Fibroblast of the aortic adventitia (primary cell): Measurements from ENCODE around the gene ZNG1A. TPM values are rescaled to one million over a fixed set of nuclear protein-coding genes. Genes with fewer than 3 reads are reported as not detected.
"Not testable (repeated sequence)": the region's sequence is repeated elsewhere in the genome, so short reads cannot be mapped to it uniquely, and the experiment has no call there.

Source experiments
- DNase-seq: peaks from one replicate; pipeline ENCODE4 v3.0.0-alpha.2; 2010; ENCODE audit warnings: low read depth
- H3K4me3 ChIP-seq: 2 replicates; pipeline ENCODE4 v1.5.1; 2011; ENCODE audit warnings: low read depth, mild to moderate bottlenecking, control low read depth, low read length, moderate library complexity
- total RNA-seq: library from RNA; depleted of rRNA; stranded (reverse); fragments of >200 nt; gene quantifications from 2 replicates; pipeline ENCODE4 v1.2.3, GENCODE V29; 2012; ENCODE audit warnings: low replicate concordance
- TF ChIP-seq, protein P1 (sequence below): IDR thresholded peaks from 2 replicates; pipeline ENCODE4 v1.5.1; 2011; ENCODE audit warnings: mild to moderate bottlenecking, low read length, control low read depth, inconsistent platforms; ENCODE audit not compliant: insufficient read depth

The ZNG1A gene
- total RNA-seq, 1 donor, result 32.5 TPM

DNA sequence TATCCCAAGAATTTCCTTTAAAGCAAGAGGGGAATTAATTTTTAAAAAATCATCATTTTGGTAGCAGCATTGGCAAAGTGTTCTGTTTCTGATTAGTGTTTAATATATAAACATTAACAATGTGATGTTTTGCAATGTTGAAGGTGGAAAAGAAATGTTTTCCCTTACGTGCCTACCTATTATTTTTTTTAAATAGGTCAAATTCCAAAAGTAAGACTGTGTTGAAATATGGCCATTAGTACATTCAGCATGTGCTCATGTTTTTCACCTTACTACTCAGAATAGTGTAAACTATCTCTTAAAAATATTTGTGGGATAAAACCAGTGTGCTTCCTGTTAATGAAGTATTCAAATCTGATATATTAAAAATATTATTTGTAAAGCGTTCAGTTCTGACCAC, 39.1 kb upstream of the ZNG1A start:
- DNase-seq, result no peak
- no peak overlapping the region for H3K4me3 ChIP-seq
- TF ChIP-seq, protein P1, sequence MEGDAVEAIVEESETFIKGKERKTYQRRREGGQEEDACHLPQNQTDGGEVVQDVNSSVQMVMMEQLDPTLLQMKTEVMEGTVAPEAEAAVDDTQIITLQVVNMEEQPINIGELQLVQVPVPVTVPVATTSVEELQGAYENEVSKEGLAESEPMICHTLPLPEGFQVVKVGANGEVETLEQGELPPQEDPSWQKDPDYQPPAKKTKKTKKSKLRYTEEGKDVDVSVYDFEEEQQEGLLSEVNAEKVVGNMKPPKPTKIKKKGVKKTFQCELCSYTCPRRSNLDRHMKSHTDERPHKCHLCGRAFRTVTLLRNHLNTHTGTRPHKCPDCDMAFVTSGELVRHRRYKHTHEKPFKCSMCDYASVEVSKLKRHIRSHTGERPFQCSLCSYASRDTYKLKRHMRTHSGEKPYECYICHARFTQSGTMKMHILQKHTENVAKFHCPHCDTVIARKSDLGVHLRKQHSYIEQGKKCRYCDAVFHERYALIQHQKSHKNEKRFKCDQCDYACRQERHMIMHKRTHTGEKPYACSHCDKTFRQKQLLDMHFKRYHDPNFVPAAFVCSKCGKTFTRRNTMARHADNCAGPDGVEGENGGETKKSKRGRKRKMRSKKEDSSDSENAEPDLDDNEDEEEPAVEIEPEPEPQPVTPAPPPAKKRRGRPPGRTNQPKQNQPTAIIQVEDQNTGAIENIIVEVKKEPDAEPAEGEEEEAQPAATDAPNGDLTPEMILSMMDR, result no peak

DNA sequence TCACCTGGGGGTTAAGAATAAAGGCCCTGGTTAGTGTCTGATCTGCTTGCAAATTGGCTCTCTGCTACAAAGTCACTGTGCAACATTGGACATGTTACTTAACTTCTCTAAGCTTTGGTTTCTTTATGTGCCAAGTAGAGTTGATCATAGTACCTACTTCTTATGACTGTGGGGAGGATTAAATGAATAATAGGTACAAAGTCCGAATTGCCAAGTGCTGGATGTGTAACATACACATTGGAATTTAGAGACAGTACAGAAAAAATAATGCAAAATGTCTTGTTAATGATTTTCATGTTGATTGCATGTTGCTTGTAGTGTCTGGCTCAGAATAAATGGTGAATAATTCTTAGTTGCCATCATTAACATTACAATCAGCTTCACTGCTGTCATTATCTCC, 38.0 kb upstream of the ZNG1A start:
- H3K4me3 ChIP-seq, result no peak overlapping the region
- TF ChIP-seq, protein P1, result no peak
- DNase-seq, result no peak

DNA sequence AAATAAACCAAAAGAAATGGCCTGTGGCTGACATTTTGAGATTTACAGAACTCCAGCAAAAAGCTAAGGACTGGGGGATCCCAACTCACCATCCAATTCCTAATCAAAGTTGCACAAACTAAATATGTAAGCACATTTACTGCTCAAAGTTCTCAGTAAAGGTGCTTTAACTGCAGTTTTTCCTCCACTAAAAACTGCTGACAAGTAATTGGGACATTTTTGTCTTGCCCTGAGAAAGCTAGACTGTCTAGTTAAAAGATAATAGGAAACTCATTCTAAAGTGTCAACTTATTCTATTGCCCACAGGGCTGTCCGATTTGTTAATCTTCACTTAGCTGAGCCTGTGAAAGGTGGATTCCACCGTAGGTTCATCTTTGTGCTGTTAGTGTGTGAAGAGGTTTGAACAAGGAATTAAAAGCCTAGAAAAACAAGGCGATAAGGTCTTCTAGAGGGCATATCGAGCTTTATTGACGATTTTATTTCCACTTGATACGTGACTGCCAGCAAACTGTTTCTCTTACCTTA, 36.8 kb upstream of the ZNG1A start:
- DNase-seq, result no peak
- H3K4me3 ChIP-seq, result no peak overlapping the region
- TF ChIP-seq, protein P1, result no peak

DNA sequence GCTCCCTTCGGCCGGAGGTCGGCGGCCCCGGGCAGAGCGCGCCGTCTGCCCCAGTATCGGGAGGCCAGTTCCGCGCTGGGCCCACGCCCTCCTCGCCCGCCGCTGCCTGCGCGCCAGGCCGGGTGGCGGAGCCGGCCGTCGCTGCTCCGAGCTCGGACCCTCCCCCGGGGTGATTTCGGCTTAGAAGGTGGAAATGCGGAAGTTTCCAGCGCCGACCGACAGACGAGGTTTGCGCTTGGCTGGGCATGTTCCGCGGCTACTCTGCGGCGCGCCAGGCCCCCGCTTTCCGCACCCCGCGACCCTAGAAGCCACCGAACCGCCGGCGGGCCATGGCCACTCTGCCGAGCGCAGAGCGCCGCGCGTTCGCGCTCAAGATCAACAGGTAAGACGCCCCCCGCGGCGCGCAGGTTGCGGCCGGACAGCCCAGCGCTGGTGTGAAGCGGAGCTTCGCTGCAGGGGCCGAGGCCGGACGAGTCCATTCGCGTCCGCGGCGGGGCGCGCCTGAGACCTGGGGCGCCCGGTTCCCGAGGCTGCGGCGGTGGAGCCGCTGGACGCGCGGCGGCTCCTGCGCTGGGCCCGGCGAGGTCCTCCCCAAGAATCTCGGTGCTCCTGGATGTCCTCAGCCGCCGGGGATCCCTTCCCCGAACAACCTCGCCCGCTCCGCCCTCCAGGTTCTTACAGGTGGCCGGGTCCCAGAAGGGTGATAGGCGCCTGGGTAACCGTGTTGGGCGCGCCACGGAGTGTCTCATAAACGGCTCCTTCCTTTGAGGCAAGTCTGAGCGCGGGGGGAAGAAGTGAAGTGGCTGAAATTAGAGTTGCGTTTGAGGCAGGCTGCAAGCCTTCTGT, 36.0 kb upstream of the ZNG1A start, which contains the start of gene DOCK8:
Gene DOCK8 (plus strand): TSS at position 218 of the 846 bp plus-strand sequence. CDS start 112 bp downstream, at position 330.
- TF ChIP-seq, protein P1, result peak; percentile 1
- DNase-seq, result no peak
- peak within 1 kb of the TSS; percentile 53 for H3K4me3 ChIP-seq

DNA sequence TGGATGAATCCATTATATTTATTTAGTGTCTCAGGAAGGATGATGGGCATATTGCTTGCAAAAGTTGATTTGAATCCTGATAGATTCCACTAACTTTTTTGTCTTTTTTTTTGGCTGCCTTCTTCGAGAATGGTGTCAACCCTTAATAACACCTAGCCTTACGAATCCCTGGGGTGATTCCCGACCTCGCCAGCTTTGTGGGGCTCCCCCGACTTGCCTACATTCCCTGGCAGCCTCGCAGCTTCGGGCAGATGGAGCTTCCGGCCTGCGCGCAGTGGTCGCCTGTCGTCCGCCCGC, 35.4 kb upstream of the ZNG1A start:
- H3K4me3 ChIP-seq, result peak overlapping the region; percentile 53
- TF ChIP-seq, protein P1, result no peak
- DNase-seq, result no peak

DNA sequence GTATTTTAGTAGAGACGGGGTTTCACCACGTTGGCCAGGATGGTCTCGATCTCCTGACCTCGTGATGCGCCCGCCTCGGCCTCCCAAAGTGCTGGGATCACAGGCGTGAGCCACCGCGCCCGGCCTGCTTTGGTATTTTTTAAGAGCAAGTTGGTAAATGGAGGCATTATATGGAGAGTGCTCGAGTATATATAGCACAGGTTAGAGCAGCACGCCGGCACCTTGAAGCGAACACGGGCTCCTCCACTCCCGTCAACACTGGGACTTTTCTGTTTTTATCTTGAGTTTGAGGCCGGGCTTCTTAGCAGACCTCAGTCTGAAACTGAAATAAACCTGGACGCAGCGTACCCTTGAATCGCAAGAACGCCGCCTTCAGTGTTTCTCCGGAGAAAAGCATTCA, 35.0 kb upstream of the ZNG1A start:
- DNase-seq, H3K4me3 ChIP-seq: not testable (repeated sequence)

DNA sequence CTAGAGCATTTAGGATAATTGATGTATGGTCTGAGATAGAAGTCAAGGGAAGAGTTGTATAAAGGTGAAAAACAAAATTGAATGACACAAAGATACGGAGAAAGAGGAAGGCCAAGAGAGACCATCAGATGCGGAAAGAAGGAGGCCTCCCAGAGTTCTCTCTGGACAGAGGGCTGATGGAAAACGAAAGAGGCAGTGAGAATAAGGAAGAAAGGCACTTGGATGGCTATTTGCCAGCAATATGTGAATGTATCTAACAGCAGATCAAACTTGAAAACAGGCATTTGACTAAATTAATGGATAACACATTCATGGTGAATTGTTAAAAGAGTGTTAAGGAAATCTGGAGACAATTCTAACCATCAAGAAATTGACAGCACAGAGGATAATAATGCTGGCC, 33.4 kb upstream of the ZNG1A start:
- TF ChIP-seq, protein P1, result no peak
- no peak overlapping the region for H3K4me3 ChIP-seq
- DNase-seq, result no peak
